GM12878 (cell line): ENCODE measurements around the gene DAGLA. TPM values are rescaled to one million over a fixed set of nuclear protein-coding genes. Genes with fewer than 3 reads are reported as not detected.

Experiments used
- ATAC-seq: fragments of 200-7000 bp; cut with Tn5 transposase; 3 replicates; pipeline ENCODE4 v1.9.1; 2020; ENCODE audit warnings: mild to moderate bottlenecking, moderate library complexity
- BruUV-seq: library from RNA; stranded (reverse); fragments of 400-500 nt; replicated peaks from 2 replicates; lab custom pipeline; 2021; lab: Mats Ljungman, UMichigan
- CTCF ChIA-PET: fragments of 300-600 bp; sonication (Branson Sonifier 250); formaldehyde crosslinking; extraction: SDS; loops from one replicate; lab custom pipeline; 2021; ENCODE audit warnings: inconsistent platforms; lab: Yijun Ruan, JAX
- POLR2A ChIA-PET: fragments of 350-600 bp; formaldehyde crosslinking; extraction: SDS; loops from one replicate; lab custom pipeline; 2021; ENCODE audit warnings: inconsistent platforms; lab: Charles Lee
- RAD21 ChIA-PET: fragments of 300-600 bp; sonication (Branson Sonifier 250); formaldehyde crosslinking; loops from one replicate; lab custom pipeline; 2023; ENCODE audit warnings: antibody characterized with exemption; ENCODE audit not compliant: unreplicated experiment; lab: Charles Lee
- SMC1A ChIA-PET: fragments of 300-600 bp; sonication (Branson Sonifier 250); formaldehyde crosslinking; loops from one replicate; lab custom pipeline; 2023; ENCODE audit not compliant: unreplicated experiment, uncharacterized antibody; lab: Charles Lee
- DNase-seq: peaks from one replicate; pipeline ENCODE4 v3.0.0-alpha.2; 2011; ENCODE audit warnings: low read depth, low spot score
- FAIRE-seq: peaks from 3 replicates; lab custom pipeline; 2011; peaks lifted over from hg19 to GRCh38; lab: Jason Lieb, UNC
- H2AFZ ChIP-seq: 2 replicates; pipeline ENCODE4 v1.6.0; 2011; ENCODE audit warnings: low read depth, low read length, control low read depth; ENCODE audit not compliant: control insufficient read depth
- H3K27ac ChIP-seq: 2 replicates; pipeline ENCODE4 v1.5.1; 2011; ENCODE audit warnings: control low read depth; ENCODE audit not compliant: control insufficient read depth, insufficient read depth
- H3K27me3 ChIP-seq, 2 experiments: replicated peaks in 1 of 2; 2 replicates each; pipeline versions ENCODE4 v1.6.0 to v1.6.1; 2011; ENCODE audit warnings: low read length in 1 of 2; ENCODE audit not compliant: control insufficient read depth in 2 of 2, insufficient read depth in 2 of 2
- H3K36me3 ChIP-seq, 2 experiments: 2 replicates each; pipeline ENCODE4 v1.5.1; 2011; ENCODE audit warnings: low read length in 1 of 2; ENCODE audit not compliant: control insufficient read depth in 2 of 2, insufficient read depth in 2 of 2
- H3K4me1 ChIP-seq: 2 replicates; pipeline ENCODE4 v1.6.1; 2011; ENCODE audit warnings: mild to moderate bottlenecking, low read length, moderate library complexity, mixed read lengths; ENCODE audit not compliant: control insufficient read depth, insufficient read depth
- H3K4me2 ChIP-seq: 2 replicates; pipeline ENCODE4 v1.6.0; 2011; ENCODE audit warnings: control low read depth; ENCODE audit not compliant: control insufficient read depth, insufficient read depth
- H3K4me3 ChIP-seq: fragments of 200-600 bp; sonication (generic); 2 replicates; pipeline ENCODE4 v1.5.1; 2016
- H3K79me2 ChIP-seq: 2 replicates; pipeline ENCODE4 v1.6.0; 2011; ENCODE audit warnings: low read length; ENCODE audit not compliant: control insufficient read depth, insufficient read depth
- H3K9ac ChIP-seq: 2 replicates; pipeline ENCODE4 v1.8.0; 2011; ENCODE audit warnings: low read length, control low read depth, mixed read lengths; ENCODE audit not compliant: control insufficient read depth, insufficient read depth
- H3K9me3 ChIP-seq: replicated peaks from 3 replicates; pipeline ENCODE4 v1.5.1; 2011; ENCODE audit warnings: mild to moderate bottlenecking, low read length; ENCODE audit not compliant: control insufficient read depth, insufficient read depth
- H4K20me1 ChIP-seq: 2 replicates; pipeline ENCODE4 v1.6.0; 2011; ENCODE audit not compliant: control insufficient read depth, insufficient read depth
- MEF2B ChIP-seq: fragments of 450-650 bp; IDR thresholded peaks from 2 replicates; pipeline ENCODE4 v1.6.1; 2018; ENCODE audit warnings: mild to moderate bottlenecking, moderate library complexity; ENCODE audit not compliant: partially characterized antibody, poor library complexity, severe bottlenecking
- NFYA ChIP-seq: IDR thresholded peaks from 2 replicates; pipeline ENCODE4 v1.6.1; 2011; ENCODE audit warnings: low read depth, mild to moderate bottlenecking, low read length, improper control_type of control experiment, borderline replicate concordance
- NR2F1 ChIP-seq: fragments of 450-650 bp; conservative IDR thresholded peaks from 2 replicates; pipeline ENCODE4 v1.6.1; 2017; ENCODE audit warnings: mild to moderate bottlenecking
- RELA ChIP-seq: fragments of 450-650 bp; IDR thresholded peaks from 2 replicates; pipeline ENCODE4 v1.8.0; 2014; ENCODE audit warnings: borderline replicate concordance; ENCODE audit not compliant: partially characterized antibody
- SMC3 ChIP-seq: IDR thresholded peaks from 2 replicates; pipeline ENCODE4 v1.6.1; 2011; ENCODE audit warnings: low read length, improper control_type of control experiment, borderline replicate concordance
- SREBF2 ChIP-seq: IDR thresholded peaks from 2 replicates; pipeline ENCODE4 v1.6.1; 2012; ENCODE audit warnings: mild to moderate bottlenecking, low read length
- WGBS: methylation state at CpG from one replicate; pipeline ENCODE4 v1.1.6; 2016; ENCODE audit warnings: low lambda C conversion rate; ENCODE audit not compliant: insufficient replicate concordance, insufficient coverage; ENCODE audit errors: missing lambda C conversion rate; 5-methylcytosine and 5-hydroxymethylcytosine counted together
- in situ Hi-C: fragments of 300-500 bp; cut with MboI; formaldehyde crosslinking; loops from 9 replicates; pipeline ENCODE4 v1.14.3; 2018; ENCODE audit warnings: mixed read lengths
- intact Hi-C: fragments of 100-400 bp; cut with micrococcal nuclease; formaldehyde crosslinking; loops from one replicate; pipeline ENCODE4 v1.14.2; 2022; ENCODE audit not compliant: unreplicated experiment
- polyA plus RNA-seq, 11 experiments: library from polyadenylated mRNA; depleted of rRNA in 4 of 11; unstranded in 6 of 11; stranded (reverse) in 5 of 11; fragments of >200 nt; fragmentation: Nextera tagmentation in 4 of 11; fragmentation: Illumina TruSeq in 1 of 11; extraction: Ambion mirVana in 4 of 11; extraction: Trizol in 1 of 11; gene quantifications; 1 replicate in 1 of 11; 2 replicates in 10 of 11; pipeline versions ENCODE4 v1.2.1 to v1.2.3, GENCODE V29; 2011 to 2016; ENCODE audit warnings: inconsistent platforms in 2 of 11, missing spikeins in 2 of 11, low read depth in 1 of 11
- total RNA-seq, 4 experiments: library from RNA; depleted of rRNA in 3 of 4; stranded (reverse); fragments of >200 nt in 3 of 4; fragmentation: Illumina TruSeq in 1 of 4; extraction: Trizol in 1 of 4; gene quantifications; 2 replicates each; pipeline versions ENCODE4 v1.2.1 to v1.2.3, GENCODE V29; 2013 to 2021
- TF ChIP-seq, protein P1 (sequence below): IDR thresholded peaks from 2 replicates; pipeline ENCODE4 v1.6.1; 2012; ENCODE audit warnings: low read depth, low read length, improper control_type of control experiment
- TF ChIP-seq, protein P2 (sequence below): IDR thresholded peaks from 2 replicates; pipeline ENCODE4 v1.6.1; 2012; ENCODE audit warnings: low read depth, low read length, improper control_type of control experiment
- TF ChIP-seq, protein P3 (sequence below): fragments of 450-650 bp; IDR thresholded peaks from 2 replicates; pipeline ENCODE4 v1.6.1; 2017; ENCODE audit warnings: mild to moderate bottlenecking, moderate library complexity

DAGLA gene
- total and polyA plus RNA-seq, 10 of the 15 experiments (the other 5 are each of a cell fraction or from before 2014, with no cell fraction given): 0.05 TPM; not detected in 9

DNA sequence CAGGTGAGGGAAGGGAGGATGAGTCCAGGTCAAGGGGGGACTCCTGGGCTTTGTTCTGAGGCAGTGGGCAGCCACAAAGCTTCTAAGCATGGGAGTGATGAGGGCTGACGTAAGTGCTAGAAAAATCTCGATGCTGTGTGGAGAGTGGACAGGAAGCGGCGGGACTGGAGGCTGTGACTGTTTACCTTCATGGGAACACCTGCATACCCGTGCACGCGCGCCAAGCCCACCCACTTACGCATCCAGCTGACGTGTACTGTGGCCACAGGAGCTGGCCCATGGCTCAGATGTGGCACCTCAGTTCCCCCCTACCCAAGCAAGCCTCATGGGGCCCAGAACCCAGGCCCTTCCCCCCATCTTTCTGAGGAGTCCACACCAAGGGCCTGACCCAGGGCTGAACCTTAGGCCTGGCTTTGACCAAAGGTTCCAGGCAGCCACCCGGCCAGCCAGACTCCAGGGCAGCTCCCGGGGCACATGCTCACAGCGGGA is 86.2 kb downstream of the DAGLA start:
- CTCF ChIA-PET: interaction anchor here (0.9 to 2.4 kb wide), 8 partner anchors 9 to 22 kb away, joined by 3 to 7 read pairs (median 4); no protein-coding TSS in a partner anchor
- Histone ChIP-seq H2AFZ (no peak overlapping the region), H4K20me1 (no peaks in the 10 kb centered on the region), H3K79me2 (no peaks in the 10 kb centered on the region), H3K36me3 (no peaks in the 10 kb centered on the region), H3K9ac (no peak overlapping the region), H3K27me3 (no peaks in the 10 kb centered on the region), H3K27ac (no peak overlapping the region), H3K9me3 (no peaks in the 10 kb centered on the region), H3K4me2 (no peak overlapping the region), H3K4me3 (no peak overlapping the region), H3K4me1 (no peaks in the 10 kb centered on the region)
- ATAC-seq (no peak), DNase-seq (no peak), FAIRE-seq (no peak)
- in situ Hi-C loops (no loop called here), intact Hi-C loops (no loop called here)
- BruUV-seq: no TSS peak
- SMC1A ChIA-PET: interaction anchor here (1.1 kb wide), 1 partner anchor 33 kb away, joined by 3 read pairs; no protein-coding TSS in a partner anchor
- WGBS: 50% methylated on average over 11 of the region's 13 CpGs
- RAD21 ChIA-PET: interaction anchor here (1.7 kb wide), 1 partner anchor 19 kb away, joined by 6 read pairs; no protein-coding TSS in a partner anchor
- TF ChIP-seq SREBF2: no peak
- 0 out of 2 replicates have a peak, but pooled peaks have one; percentile 16 for TF ChIP-seq NR2F1
- POLR2A ChIA-PET: interaction anchor here (0.9 kb wide), 1 partner anchor 13 kb away, joined by 3 read pairs; no protein-coding TSS in a partner anchor

DNA sequence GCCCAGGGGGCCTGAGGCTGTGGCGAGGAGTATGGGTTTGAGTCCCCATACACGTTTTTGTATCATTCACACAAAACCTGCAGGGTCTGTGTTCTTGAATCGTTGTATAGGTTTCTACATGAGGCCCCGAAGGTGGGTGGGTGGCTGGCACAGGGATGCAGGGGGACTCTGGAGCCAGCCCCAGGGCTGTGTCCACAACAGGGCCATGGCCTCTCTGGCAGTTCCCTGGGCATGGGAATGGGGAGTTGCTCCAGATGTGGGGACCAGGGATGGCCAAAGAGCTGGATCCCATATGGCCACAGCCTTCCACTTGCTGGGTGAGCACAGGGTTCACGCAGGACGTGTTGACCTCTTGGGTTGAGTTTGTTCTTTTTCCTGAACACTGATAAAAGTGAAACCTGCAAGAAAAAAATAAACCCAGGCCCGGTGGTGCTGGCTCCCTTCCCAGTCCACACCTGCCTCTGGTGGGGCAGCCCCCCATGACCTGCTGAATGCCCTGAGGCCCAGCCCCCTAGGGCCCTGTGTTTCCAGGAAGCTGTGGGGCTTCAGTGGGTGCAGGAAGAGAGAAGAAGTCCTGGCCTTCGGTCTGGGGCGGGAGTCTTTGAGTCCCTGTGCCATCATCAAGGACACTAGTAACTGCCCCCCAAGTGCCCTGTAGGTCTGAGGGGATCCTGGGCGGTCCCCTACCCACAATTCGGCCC is 88.3 kb downstream of the DAGLA start:
- DNase-seq: no peak
- FAIRE-seq: no peak
- Histone ChIP-seq H3K9ac (no peak overlapping the region), H2AFZ (no peak overlapping the region), H3K4me1 (no peaks in the 10 kb centered on the region), H3K79me2 (no peaks in the 10 kb centered on the region), H3K27ac (no peak overlapping the region), H3K4me2 (no peak overlapping the region), H3K9me3 (no peaks in the 10 kb centered on the region), H3K4me3 (no peak overlapping the region), H3K36me3 (no peaks in the 10 kb centered on the region), H4K20me1 (no peaks in the 10 kb centered on the region), H3K27me3 (no peaks in the 10 kb centered on the region)
- POLR2A ChIA-PET: no interaction called here
- SMC1A ChIA-PET: no interaction called here
- ATAC-seq: no peak
- BruUV-seq: no TSS peak
- WGBS: 37% methylated on average over 11 of the region's 11 CpGs
- in situ Hi-C loops (no loop called here), intact Hi-C loops (no loop called here)
- RAD21 ChIA-PET: no interaction called here
- CTCF ChIA-PET: interaction anchor here (1.0 to 2.4 kb wide), 3 partner anchors 20 to 35 kb away, joined by 3 to 7 read pairs (median 3); no protein-coding TSS in a partner anchor
- TF ChIP-seq, protein P1, sequence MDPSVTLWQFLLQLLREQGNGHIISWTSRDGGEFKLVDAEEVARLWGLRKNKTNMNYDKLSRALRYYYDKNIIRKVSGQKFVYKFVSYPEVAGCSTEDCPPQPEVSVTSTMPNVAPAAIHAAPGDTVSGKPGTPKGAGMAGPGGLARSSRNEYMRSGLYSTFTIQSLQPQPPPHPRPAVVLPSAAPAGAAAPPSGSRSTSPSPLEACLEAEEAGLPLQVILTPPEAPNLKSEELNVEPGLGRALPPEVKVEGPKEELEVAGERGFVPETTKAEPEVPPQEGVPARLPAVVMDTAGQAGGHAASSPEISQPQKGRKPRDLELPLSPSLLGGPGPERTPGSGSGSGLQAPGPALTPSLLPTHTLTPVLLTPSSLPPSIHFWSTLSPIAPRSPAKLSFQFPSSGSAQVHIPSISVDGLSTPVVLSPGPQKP: no peak
- TF ChIP-seq MEF2B (no peak), SMC3 (no peak), RELA (no peak), NFYA (no peak)
- TF ChIP-seq, protein P2, sequence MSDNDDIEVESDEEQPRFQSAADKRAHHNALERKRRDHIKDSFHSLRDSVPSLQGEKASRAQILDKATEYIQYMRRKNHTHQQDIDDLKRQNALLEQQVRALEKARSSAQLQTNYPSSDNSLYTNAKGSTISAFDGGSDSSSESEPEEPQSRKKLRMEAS: no peak
- TF ChIP-seq, protein P3, sequence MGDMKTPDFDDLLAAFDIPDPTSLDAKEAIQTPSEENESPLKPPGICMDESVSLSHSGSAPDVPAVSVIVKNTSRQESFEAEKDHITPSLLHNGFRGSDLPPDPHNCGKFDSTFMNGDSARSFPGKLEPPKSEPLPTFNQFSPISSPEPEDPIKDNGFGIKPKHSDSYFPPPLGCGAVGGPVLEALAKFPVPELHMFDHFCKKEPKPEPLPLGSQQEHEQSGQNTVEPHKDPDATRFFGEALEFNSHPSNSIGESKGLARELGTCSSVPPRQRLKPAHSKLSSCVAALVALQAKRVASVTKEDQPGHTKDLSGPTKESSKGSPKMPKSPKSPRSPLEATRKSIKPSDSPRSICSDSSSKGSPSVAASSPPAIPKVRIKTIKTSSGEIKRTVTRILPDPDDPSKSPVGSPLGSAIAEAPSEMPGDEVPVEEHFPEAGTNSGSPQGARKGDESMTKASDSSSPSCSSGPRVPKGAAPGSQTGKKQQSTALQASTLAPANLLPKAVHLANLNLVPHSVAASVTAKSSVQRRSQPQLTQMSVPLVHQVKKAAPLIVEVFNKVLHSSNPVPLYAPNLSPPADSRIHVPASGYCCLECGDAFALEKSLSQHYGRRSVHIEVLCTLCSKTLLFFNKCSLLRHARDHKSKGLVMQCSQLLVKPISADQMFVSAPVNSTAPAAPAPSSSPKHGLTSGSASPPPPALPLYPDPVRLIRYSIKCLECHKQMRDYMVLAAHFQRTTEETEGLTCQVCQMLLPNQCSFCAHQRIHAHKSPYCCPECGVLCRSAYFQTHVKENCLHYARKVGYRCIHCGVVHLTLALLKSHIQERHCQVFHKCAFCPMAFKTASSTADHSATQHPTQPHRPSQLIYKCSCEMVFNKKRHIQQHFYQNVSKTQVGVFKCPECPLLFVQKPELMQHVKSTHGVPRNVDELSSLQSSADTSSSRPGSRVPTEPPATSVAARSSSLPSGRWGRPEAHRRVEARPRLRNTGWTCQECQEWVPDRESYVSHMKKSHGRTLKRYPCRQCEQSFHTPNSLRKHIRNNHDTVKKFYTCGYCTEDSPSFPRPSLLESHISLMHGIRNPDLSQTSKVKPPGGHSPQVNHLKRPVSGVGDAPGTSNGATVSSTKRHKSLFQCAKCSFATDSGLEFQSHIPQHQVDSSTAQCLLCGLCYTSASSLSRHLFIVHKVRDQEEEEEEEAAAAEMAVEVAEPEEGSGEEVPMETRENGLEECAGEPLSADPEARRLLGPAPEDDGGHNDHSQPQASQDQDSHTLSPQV: no peak
